ENCODE measurements around the gene RBM23. TPM values are rescaled to one million over a fixed set of nuclear protein-coding genes. Genes with fewer than 3 reads are reported as not detected.

The RBM23 gene
- polyA plus RNA-seq, 2 of the 4 experiments (the other 2 are of a cell fraction) = 65.8 to 68.0 TPM

DNA sequence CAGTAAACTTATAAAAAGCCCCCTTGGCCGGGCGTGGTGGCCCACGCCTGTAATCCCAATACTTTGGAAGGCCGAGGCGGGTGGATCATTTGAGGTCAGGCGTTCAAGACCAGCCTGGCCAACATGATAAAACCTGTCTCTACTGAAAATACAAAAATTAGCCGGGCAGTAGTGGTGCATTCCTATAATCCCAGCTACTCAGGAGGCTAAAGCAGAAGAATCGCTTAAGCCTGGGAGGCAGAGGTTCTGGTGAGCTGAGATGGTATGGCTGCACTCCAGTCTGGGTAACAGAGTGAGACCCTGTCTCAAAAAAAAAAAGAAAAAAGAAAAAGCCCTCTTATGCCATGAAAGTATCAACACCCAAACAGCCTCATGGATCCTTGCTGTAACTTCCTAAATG, 6.6 kb upstream of the RBM23 start:
- no peak for ATAC-seq
- no peak overlapping the region for H3K4me3 ChIP-seq
- 90% methylated on average over 8 of the region's 8 CpGs for WGBS (ENCODE audit: missing lambda C conversion rate)
- peaks cover 33% of the 10 kb centered on the region for H3K4me1 ChIP-seq
- H3K4me2 ChIP-seq = no peak overlapping the region
- no peaks in the 10 kb centered on the region for H3K9me3 ChIP-seq
- DNase-seq (ENCODE audit: low read depth in 1 of 2, low spot score in 1 of 2) = no peak
- POLR2A ChIA-PET = no interaction called here
- no peak overlapping the region for H3K27ac ChIP-seq
- no peak for FAIRE-seq
- CTCF ChIA-PET = interaction anchor here (1.2 kb wide), 1 partner anchor 355 kb away, joined by 4 read pairs; no protein-coding TSS in a partner anchor
- TF ChIP-seq ZC3H11A (IDR thresholded peaks at IDR 0.05) = no peak
- TF ChIP-seq CHD4 (IDR thresholded peaks at IDR 0.05; ENCODE audit: borderline replicate concordance) = no peak
- no peak for TF ChIP-seq RNF2 (IDR thresholded peaks at IDR 0.05; ENCODE audit: borderline replicate concordance, low read depth)
- TF ChIP-seq, protein P1, sequence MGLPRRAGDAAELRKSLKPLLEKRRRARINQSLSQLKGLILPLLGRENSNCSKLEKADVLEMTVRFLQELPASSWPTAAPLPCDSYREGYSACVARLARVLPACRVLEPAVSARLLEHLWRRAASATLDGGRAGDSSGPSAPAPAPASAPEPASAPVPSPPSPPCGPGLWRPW (IDR thresholded peaks at IDR 0.05) = no peak
- TF ChIP-seq, protein P2, sequence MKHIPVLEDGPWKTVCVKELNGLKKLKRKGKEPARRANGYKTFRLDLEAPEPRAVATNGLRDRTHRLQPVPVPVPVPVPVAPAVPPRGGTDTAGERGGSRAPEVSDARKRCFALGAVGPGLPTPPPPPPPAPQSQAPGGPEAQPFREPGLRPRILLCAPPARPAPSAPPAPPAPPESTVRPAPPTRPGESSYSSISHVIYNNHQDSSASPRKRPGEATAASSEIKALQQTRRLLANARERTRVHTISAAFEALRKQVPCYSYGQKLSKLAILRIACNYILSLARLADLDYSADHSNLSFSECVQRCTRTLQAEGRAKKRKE (CRISPR knock-in tag; IDR thresholded peaks at IDR 0.05; ENCODE audit: low read depth) = no peak
- TF ChIP-seq MAZ (IDR thresholded peaks at IDR 0.05; ENCODE audit: borderline replicate concordance, low read depth, low read length) = no peak
- no peak for TF ChIP-seq HEYL (CRISPR knock-in tag; IDR thresholded peaks at IDR 0.05)
- no peak for TF ChIP-seq GATA3 (IDR thresholded peaks at IDR 0.05; ENCODE audit: borderline replicate concordance)
- TF ChIP-seq FOSB (CRISPR knock-in tag; IDR thresholded peaks at IDR 0.05) = no peak

DNA sequence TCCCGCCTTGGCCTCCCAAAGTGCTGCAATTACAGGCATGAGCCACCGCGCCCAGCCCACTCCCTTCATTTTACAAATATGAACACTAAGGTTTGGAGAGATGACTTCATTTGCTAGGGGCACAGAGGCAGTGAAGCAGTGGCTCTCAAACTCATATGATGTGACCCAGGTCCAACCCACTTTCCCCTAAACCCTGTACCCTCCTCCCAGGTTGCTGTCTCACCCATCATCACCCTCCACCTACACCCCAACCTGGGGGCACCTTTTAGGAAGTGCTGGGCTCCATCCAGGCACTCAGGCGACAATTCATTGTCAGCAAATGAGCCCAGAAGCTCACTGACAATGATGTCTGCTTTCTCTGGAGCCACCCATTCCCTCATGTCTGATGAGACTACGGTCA, 4.8 kb upstream of the RBM23 start:
- CTCF ChIA-PET = interaction anchor here (1.0 to 1.5 kb wide), 2 partner anchors 23 to 51 kb away, joined by 3 to 4 read pairs; no protein-coding TSS in a partner anchor
- 98% methylated on average over 5 of the region's 5 CpGs for WGBS (ENCODE audit: missing lambda C conversion rate)

DNA sequence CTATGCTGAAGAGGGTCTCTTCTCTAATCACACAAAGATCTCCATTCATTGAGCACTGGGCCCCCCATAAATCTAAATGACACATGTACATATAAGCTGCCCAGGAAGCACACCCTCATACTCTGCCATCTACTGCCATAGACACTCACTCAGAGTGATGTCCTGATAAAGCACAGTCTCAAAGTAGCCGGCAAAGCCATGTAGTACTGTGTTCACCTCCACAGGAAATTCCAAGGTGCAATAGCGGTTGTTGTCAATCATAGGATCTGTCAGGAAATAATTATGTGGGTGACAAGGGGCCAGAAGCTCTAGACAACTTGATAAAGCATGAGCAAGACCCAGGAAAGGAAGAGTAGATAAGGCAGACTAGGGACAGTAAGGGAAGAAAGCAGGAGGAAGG, 3.3 kb upstream of the RBM23 start:
- FAIRE-seq = no peak
- CTCF ChIA-PET = interaction anchor here (1.0 to 5.1 kb wide), 2 partner anchors 8 to 61 kb away, joined by 3 to 44 read pairs; partner anchors contain the start of gene PRMT5
- no peak for ATAC-seq
- POLR2A ChIA-PET = no interaction called here
- H3K4me2 ChIP-seq = peak overlapping the region; percentile 23; the same call in 1 of the 3 replicates
- H3K4me1 ChIP-seq = peaks cover 30% of the 10 kb centered on the region
- 97% methylated on average over 2 of the region's 2 CpGs for WGBS (ENCODE audit: missing lambda C conversion rate)
- no peak for DNase-seq (ENCODE audit: low read depth in 1 of 2, low spot score in 1 of 2)
- no peaks in the 10 kb centered on the region for H3K9me3 ChIP-seq
- peak overlapping the region in 1 of 2 experiments; percentile 41; a peak in 2 of 6 replicates for H3K27ac ChIP-seq
- H3K4me3 ChIP-seq = no peak overlapping the region
- TF ChIP-seq BHLHE40 (IDR thresholded peaks at IDR 0.05; ENCODE audit: low read depth, low read length) (no peak), HOXB5 (CRISPR knock-in tag; IDR thresholded peaks at IDR 0.05) (no peak), HOXB13 (CRISPR knock-in tag; IDR thresholded peaks at IDR 0.05; ENCODE audit: low read depth) (no peak), EP300 (IDR thresholded peaks at IDR 0.05) (no peak), JUNB (IDR thresholded peaks at IDR 0.05) (no peak), RAD21 (conservative IDR thresholded peaks at IDR 0.05 in 1 of 2, IDR thresholded peaks at IDR 0.05 in 1 of 2) (no peak), ZSCAN20 (CRISPR knock-in tag; IDR thresholded peaks at IDR 0.05) (no peak), RFX5 (IDR thresholded peaks at IDR 0.05) (no peak), ZFP36 (IDR thresholded peaks at IDR 0.05; ENCODE audit: borderline replicate concordance, partially characterized antibody) (no peak)
- TF ChIP-seq, protein P3, sequence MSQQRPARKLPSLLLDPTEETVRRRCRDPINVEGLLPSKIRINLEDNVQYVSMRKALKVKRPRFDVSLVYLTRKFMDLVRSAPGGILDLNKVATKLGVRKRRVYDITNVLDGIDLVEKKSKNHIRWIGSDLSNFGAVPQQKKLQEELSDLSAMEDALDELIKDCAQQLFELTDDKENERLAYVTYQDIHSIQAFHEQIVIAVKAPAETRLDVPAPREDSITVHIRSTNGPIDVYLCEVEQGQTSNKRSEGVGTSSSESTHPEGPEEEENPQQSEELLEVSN (IDR thresholded peaks at IDR 0.05; ENCODE audit: borderline replicate concordance, low read depth) = no peak
- TF ChIP-seq, protein P4, sequence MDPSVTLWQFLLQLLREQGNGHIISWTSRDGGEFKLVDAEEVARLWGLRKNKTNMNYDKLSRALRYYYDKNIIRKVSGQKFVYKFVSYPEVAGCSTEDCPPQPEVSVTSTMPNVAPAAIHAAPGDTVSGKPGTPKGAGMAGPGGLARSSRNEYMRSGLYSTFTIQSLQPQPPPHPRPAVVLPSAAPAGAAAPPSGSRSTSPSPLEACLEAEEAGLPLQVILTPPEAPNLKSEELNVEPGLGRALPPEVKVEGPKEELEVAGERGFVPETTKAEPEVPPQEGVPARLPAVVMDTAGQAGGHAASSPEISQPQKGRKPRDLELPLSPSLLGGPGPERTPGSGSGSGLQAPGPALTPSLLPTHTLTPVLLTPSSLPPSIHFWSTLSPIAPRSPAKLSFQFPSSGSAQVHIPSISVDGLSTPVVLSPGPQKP (IDR thresholded peaks at IDR 0.05; ENCODE audit: low read depth, low read length) = no peak

More for the DNA sequence above, 4.8 kb upstream of the RBM23 start:
- DNase-seq (ENCODE audit: low read depth in 1 of 2, low spot score in 1 of 2) (no peak), FAIRE-seq (no peak), ATAC-seq (no peak)
- Histone ChIP-seq H3K4me1 (peaks cover 41% of the 10 kb centered on the region), H3K9me3 (no peaks in the 10 kb centered on the region), H3K4me2 (no peak overlapping the region), H3K27ac (no peak overlapping the region), H3K4me3 (no peak overlapping the region)
- POLR2A ChIA-PET = no interaction called here
- no peak for TF ChIP-seq SMC3 (IDR thresholded peaks at IDR 0.05)
- TF ChIP-seq CHD4 (IDR thresholded peaks at IDR 0.05; ENCODE audit: borderline replicate concordance) = no peak
- TF ChIP-seq, protein P5, sequence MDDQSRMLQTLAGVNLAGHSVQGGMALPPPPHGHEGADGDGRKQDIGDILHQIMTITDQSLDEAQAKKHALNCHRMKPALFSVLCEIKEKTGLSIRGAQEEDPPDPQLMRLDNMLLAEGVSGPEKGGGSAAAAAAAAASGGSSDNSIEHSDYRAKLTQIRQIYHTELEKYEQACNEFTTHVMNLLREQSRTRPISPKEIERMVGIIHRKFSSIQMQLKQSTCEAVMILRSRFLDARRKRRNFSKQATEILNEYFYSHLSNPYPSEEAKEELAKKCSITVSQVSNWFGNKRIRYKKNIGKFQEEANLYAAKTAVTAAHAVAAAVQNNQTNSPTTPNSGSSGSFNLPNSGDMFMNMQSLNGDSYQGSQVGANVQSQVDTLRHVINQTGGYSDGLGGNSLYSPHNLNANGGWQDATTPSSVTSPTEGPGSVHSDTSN (IDR thresholded peaks at IDR 0.05) = no peak
- TF ChIP-seq ZFP36 (IDR thresholded peaks at IDR 0.05; ENCODE audit: borderline replicate concordance, partially characterized antibody) = no peak
- TF ChIP-seq, protein P6, sequence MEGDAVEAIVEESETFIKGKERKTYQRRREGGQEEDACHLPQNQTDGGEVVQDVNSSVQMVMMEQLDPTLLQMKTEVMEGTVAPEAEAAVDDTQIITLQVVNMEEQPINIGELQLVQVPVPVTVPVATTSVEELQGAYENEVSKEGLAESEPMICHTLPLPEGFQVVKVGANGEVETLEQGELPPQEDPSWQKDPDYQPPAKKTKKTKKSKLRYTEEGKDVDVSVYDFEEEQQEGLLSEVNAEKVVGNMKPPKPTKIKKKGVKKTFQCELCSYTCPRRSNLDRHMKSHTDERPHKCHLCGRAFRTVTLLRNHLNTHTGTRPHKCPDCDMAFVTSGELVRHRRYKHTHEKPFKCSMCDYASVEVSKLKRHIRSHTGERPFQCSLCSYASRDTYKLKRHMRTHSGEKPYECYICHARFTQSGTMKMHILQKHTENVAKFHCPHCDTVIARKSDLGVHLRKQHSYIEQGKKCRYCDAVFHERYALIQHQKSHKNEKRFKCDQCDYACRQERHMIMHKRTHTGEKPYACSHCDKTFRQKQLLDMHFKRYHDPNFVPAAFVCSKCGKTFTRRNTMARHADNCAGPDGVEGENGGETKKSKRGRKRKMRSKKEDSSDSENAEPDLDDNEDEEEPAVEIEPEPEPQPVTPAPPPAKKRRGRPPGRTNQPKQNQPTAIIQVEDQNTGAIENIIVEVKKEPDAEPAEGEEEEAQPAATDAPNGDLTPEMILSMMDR (IDR thresholded peaks at IDR 0.05) = no peak
- no peak for TF ChIP-seq RARB (CRISPR knock-in tag; IDR thresholded peaks at IDR 0.05)
- no peak for TF ChIP-seq MAZ (IDR thresholded peaks at IDR 0.05; ENCODE audit: borderline replicate concordance, low read depth, low read length)
- TF ChIP-seq GATA3 (IDR thresholded peaks at IDR 0.05; ENCODE audit: borderline replicate concordance) = no peak
- TF ChIP-seq ZSCAN20 (CRISPR knock-in tag; IDR thresholded peaks at IDR 0.05) = no peak
- no peak for TF ChIP-seq NR3C1 (IDR thresholded peaks at IDR 0.05)
- TF ChIP-seq HEYL (CRISPR knock-in tag; IDR thresholded peaks at IDR 0.05) = no peak
- TF ChIP-seq POLR2AphosphoS2 (conservative IDR thresholded peaks at IDR 0.05; ENCODE audit: low read length) = no peak
- no peak for TF ChIP-seq EHMT2 (IDR thresholded peaks at IDR 0.05; ENCODE audit: low read depth)
